Breast epithelium (tissue), 3 donors: ENCODE data around the gene HYDIN.

Experiments used
- CTCF ChIP-seq, 3 donors: fragments of 450-650 bp; IDR thresholded peaks; one replicate each; pipeline ENCODE4 v1.5.1; 2016 to 2017; ENCODE audit warnings: antibody characterized with exemption in 3 of 3, mild to moderate bottlenecking in 3 of 3, moderate library complexity in 3 of 3
- POLR2A ChIP-seq: fragments of 450-650 bp; IDR thresholded peaks from one replicate; pipeline ENCODE4 v1.6.1; 2016; ENCODE audit warnings: antibody characterized with exemption, mild to moderate bottlenecking, moderate library complexity

- no peak for TF ChIP-seq CTCF (IDR thresholded peaks at IDR 0.05)
- no peak for TF ChIP-seq POLR2A
Measured at GRCh38 chr16:70768203-70768580, 462.3 kb downstream of the HYDIN start.
